A673 (cell line): ENCODE data around the gene PYDC2.

Experiments used
- EZH2 ChIP-seq: fragments of 200-600 bp; sonication (generic); IDR thresholded peaks from 2 replicates; pipeline ENCODE4 v1.6.1; 2017; ENCODE audit warnings: borderline replicate concordance, low read depth, mild to moderate bottlenecking, mixed read lengths, antibody characterized with exemption, low read length; ENCODE audit not compliant: poor library complexity, severe bottlenecking
- TF ChIP-seq, protein P1 (sequence below): fragments of 300-800, 200-600 bp; sonication (generic); conservative IDR thresholded peaks from 2 replicates; pipeline ENCODE4 v1.5.1; 2017; ENCODE audit warnings: low read depth, mild to moderate bottlenecking, antibody characterized with exemption, low read length, moderate library complexity, mixed read lengths

DNA sequence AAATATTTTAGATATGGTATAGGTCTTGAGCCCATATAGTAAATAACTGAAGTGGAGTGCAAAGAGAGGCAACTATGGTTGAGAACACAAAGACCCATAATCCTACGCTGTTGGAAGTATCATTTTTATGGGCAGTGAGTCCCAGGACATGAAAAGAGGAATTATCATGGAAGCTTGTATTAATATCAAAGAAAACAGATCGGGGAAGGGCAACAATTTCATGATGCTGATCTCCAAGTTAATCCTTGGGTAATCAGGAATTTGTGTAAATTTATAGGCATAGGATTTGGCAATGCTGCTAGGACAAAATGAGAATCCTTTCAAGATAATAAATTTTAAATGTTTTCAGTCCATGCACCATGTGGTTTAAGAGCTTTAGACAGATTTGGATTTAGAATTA lies 40.2 kb upstream of the PYDC2 start:
- TF ChIP-seq, protein P1, sequence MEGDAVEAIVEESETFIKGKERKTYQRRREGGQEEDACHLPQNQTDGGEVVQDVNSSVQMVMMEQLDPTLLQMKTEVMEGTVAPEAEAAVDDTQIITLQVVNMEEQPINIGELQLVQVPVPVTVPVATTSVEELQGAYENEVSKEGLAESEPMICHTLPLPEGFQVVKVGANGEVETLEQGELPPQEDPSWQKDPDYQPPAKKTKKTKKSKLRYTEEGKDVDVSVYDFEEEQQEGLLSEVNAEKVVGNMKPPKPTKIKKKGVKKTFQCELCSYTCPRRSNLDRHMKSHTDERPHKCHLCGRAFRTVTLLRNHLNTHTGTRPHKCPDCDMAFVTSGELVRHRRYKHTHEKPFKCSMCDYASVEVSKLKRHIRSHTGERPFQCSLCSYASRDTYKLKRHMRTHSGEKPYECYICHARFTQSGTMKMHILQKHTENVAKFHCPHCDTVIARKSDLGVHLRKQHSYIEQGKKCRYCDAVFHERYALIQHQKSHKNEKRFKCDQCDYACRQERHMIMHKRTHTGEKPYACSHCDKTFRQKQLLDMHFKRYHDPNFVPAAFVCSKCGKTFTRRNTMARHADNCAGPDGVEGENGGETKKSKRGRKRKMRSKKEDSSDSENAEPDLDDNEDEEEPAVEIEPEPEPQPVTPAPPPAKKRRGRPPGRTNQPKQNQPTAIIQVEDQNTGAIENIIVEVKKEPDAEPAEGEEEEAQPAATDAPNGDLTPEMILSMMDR = no peak
- no peak for TF ChIP-seq EZH2
